Esophagus squamous epithelium (tissue), 4 donors: ENCODE data around the gene SCYGR1.

Experiments
- CTCF ChIP-seq, 6 experiments: fragments of 450-650 bp in 4 of 6; fragments of 200-600 bp in 2 of 6; sonication (generic) in 2 of 6; IDR thresholded peaks; one replicate each; pipeline ENCODE4 v1.5.1; 2016 to 2019; ENCODE audit warnings: antibody characterized with exemption in 6 of 6, mild to moderate bottlenecking in 4 of 6, moderate library complexity in 4 of 6
- POLR2A ChIP-seq, 4 donors: fragments of 450-650 bp; IDR thresholded peaks; one replicate each; pipeline ENCODE4 v1.6.1; 2017; ENCODE audit warnings: antibody characterized with exemption in 4 of 4, mild to moderate bottlenecking in 4 of 4, moderate library complexity in 3 of 4

- TF ChIP-seq CTCF (IDR thresholded peaks at IDR 0.05) (no peak), POLR2A (IDR thresholded peaks at IDR 0.05) (no peak)
Measured at GRCh38 chr2:227394401-227394800, 6.7 kb upstream of the SCYGR1 start.
